GM12801 (cell line): ENCODE measurements around the gene RNF125.

Experiments used
- TF ChIP-seq, protein P1 (sequence below): IDR thresholded peaks from one replicate; pipeline ENCODE4 v1.5.1; 2011; ENCODE audit warnings: control low read depth; ENCODE audit not compliant: insufficient read length; ENCODE audit errors: extremely low read depth

The RNF125 gene

DNA sequence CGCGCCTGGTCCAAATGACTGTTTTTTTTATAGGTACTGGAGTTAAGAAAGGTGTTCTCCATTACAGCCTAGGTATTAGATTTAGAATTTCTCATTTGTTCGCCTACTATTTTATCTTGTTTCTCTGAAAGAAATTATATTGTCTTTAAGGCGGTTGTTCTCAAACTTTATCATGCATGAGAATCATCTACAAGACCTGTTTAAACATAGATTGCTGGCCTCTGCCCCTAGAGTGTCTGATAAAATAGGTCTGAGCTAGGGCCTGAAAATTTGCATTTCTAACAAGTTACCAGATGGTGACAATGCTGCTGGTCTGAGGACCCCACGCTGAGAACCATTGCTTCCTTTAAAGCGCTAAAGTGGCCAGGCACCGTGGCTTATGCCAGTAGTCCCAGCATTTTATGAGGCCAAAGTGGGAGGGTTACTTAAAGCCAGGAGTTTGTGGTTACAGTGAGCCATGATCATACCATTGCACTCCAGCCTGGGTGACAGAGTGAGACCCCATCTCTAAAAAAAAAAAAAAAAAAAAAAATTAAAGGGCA is 39.1 kb downstream of the RNF125 start:
- TF ChIP-seq, protein P1, sequence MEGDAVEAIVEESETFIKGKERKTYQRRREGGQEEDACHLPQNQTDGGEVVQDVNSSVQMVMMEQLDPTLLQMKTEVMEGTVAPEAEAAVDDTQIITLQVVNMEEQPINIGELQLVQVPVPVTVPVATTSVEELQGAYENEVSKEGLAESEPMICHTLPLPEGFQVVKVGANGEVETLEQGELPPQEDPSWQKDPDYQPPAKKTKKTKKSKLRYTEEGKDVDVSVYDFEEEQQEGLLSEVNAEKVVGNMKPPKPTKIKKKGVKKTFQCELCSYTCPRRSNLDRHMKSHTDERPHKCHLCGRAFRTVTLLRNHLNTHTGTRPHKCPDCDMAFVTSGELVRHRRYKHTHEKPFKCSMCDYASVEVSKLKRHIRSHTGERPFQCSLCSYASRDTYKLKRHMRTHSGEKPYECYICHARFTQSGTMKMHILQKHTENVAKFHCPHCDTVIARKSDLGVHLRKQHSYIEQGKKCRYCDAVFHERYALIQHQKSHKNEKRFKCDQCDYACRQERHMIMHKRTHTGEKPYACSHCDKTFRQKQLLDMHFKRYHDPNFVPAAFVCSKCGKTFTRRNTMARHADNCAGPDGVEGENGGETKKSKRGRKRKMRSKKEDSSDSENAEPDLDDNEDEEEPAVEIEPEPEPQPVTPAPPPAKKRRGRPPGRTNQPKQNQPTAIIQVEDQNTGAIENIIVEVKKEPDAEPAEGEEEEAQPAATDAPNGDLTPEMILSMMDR, result no peak

- TF ChIP-seq, protein P1, result no peak
These were observed 41.4 kb downstream of the RNF125 start for GRCh38 chr18:32060026-32060425.

GRCh38 chr18:32067375-32068167 is 48.9 kb downstream of the RNF125 start:
- TF ChIP-seq, protein P1, result no peak

DNA sequence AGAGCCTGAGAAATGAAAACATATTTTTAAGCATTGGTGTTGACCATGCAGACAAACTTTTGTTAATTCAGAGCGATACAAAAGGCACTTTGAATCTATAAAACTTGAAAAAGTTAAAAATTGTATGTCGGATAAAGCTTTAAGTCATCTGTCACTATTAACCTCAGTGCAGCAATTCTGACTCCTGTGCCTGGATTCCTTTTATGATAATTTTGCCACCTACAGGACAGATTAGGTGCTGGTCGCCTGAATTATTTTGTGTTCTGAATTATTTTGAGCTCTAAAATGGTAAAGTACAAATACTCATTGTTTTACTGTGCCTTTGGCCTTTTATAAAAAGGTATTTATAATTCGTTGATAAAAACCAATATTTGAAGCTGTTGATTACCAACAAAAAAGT is 53.7 kb downstream of the RNF125 start:
- TF ChIP-seq, protein P1, result no peak

GRCh38 chr18:32074206-32074605 is 55.6 kb downstream of the RNF125 start:
- TF ChIP-seq, protein P1, result no peak

- TF ChIP-seq, protein P1, result no peak
These were observed 60.2 kb downstream of the RNF125 start for GRCh38 chr18:32078845-32079244.

DNA sequence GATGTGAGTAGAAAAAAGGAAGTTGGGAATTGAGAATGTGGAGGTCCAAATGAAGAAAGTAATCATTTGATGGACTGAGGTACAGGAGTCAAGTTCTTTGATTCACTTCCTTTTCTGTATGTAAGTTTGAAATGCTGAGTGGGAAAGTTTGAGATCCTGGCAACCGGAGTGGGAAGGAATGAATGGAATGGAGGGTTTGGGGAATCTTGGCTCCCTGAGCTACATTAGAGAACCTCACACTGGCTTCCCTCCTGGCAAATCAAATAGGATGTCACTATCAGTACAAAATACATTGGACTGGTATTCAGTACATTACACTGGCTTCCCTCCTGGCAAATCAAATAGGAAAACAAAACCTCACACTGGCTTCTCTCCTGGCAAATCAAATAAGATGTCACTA is 63.3 kb downstream of the RNF125 start:
- TF ChIP-seq, protein P1, result no peak
